ENCODE results near the gene CLEC4M. TPM values are rescaled to one million over a fixed set of nuclear protein-coding genes. Genes with fewer than 3 reads are reported as not detected.

The CLEC4M gene
- total and polyA plus RNA-seq, 2 experiments from 2014 or later = not detected

- TF ChIP-seq POLR2AphosphoS5 (IDR thresholded peaks at IDR 0.05; ENCODE audit: low read depth) (no peak), CTCF (conservative IDR thresholded peaks at IDR 0.05; ENCODE audit: low read depth in 2 of 2) (no peak), NANOG (IDR thresholded peaks at IDR 0.05; ENCODE audit: borderline replicate concordance) (no peak), ZNF114 (CRISPR knock-in tag; IDR thresholded peaks at IDR 0.05) (no peak), ETS1 (IDR thresholded peaks at IDR 0.05) (no peak), REST (IDR thresholded peaks at IDR 0.05; ENCODE audit: unreplicated experiment) (no peak)
These were observed 54.8 kb downstream of the CLEC4M start (continued) for GRCh38 chr19:7817801-7818200.

GRCh38 chr19:7818806-7819205, 55.8 kb downstream of the CLEC4M start:
- DNase-seq (ENCODE audit: low spot score) (no peak), ATAC-seq (no peak)
- no peaks in the 10 kb centered on the region for H3K79me2 ChIP-seq (replicated peaks; ENCODE audit: insufficient read depth)
- H3K9me2 ChIP-seq (ENCODE audit: insufficient read depth) = no peaks in the 10 kb centered on the region
- H3K27me3 ChIP-seq (ENCODE audit: insufficient read depth) = no peaks in the 10 kb centered on the region
- Mint-ChIP-seq H3K27me3 (ENCODE audit: insufficient read depth, low read depth, poor library complexity) (peaks cover 10% of the 10 kb centered on the region), H3K4me3 (no peak overlapping the region), H3K27ac (no peak overlapping the region), H3K36me3 (ENCODE audit: low read depth) (no peaks in the 10 kb centered on the region), H3K9me3 (peaks cover 31% of the 10 kb centered on the region), H3K4me1 (no peaks in the 10 kb centered on the region)
- H3K4me3 ChIP-seq = no peak overlapping the region
- no peaks in the 10 kb centered on the region for H3F3A ChIP-seq (replicated peaks; ENCODE audit: low read depth)
- H3K4me1 ChIP-seq (ENCODE audit: insufficient read depth) = no peaks in the 10 kb centered on the region
- no peaks in the 10 kb centered on the region for H3K36me3 ChIP-seq (ENCODE audit: insufficient read depth)
- no peak overlapping the region for H3K27ac ChIP-seq (ENCODE audit: low read depth)
- no peak overlapping the region for H2AFZ ChIP-seq
- H3K4me2 ChIP-seq = no peak overlapping the region
- H4K20me1 ChIP-seq (replicated peaks; ENCODE audit: insufficient read depth) = no peaks in the 10 kb centered on the region
- TF ChIP-seq CREB1 (CRISPR knock-in tag; IDR thresholded peaks at IDR 0.05; ENCODE audit: low read depth) (no peak), POLR2AphosphoS5 (IDR thresholded peaks at IDR 0.05; ENCODE audit: low read depth) (no peak), NANOG (IDR thresholded peaks at IDR 0.05; ENCODE audit: borderline replicate concordance) (no peak), ZNF462 (CRISPR knock-in tag; IDR thresholded peaks at IDR 0.05) (no peak), ETS1 (IDR thresholded peaks at IDR 0.05) (no peak), EZH2phosphoT487 (IDR thresholded peaks at IDR 0.05; ENCODE audit: unreplicated experiment) (no peak)

Data from GM23338 (cell line).